A549 (cell line): ENCODE data around the gene EPB41L2. TPM values are rescaled to one million over a fixed set of nuclear protein-coding genes. Genes with fewer than 3 reads are reported as not detected.
"Not testable (repeated sequence)": the region's sequence is repeated elsewhere in the genome, so short reads cannot be mapped to it uniquely, and the experiment has no call there.

Experiments used
- ATAC-seq, 2 experiments: fragments of 200-7000 bp in 1 of 2; fragments of >200 bp in 1 of 2; cut with Nextera tagmentation in 1 of 2; cut with Tn5 transposase in 1 of 2; 3 replicates each; pipeline versions ENCODE4 v1.8.0 to v1.9.1; 2018 to 2020; ENCODE audit warnings: mild to moderate bottlenecking in 1 of 2, moderate library complexity in 1 of 2
- CTCF ChIA-PET: fragments of 300-600 bp; sonication (Branson Sonifier 250); formaldehyde crosslinking; extraction: SDS; loops from one replicate; lab custom pipeline; 2021; ENCODE audit warnings: antibody characterized with exemption, inconsistent platforms; lab: Yijun Ruan, JAX
- POLR2A ChIA-PET: fragments of 350-600 bp; formaldehyde crosslinking; extraction: SDS; loops from one replicate; lab custom pipeline; 2021; ENCODE audit warnings: antibody characterized with exemption, inconsistent platforms; lab: Yijun Ruan, JAX
- DNase-seq, 2 experiments: peaks; one replicate each; pipeline versions ENCODE4 v3.0.0 to v3.0.0-alpha.2; 2011 to 2016; ENCODE audit warnings: low read depth in 1 of 2, low spot score in 1 of 2
- FAIRE-seq: peaks from 2 replicates; lab custom pipeline; 2011; peaks lifted over from hg19 to GRCh38; lab: Jason Lieb, UNC
- H3K27ac ChIP-seq, 2 experiments: fragments of >200 bp; sonication (Bioruptor Twin); formaldehyde crosslinking; 3 replicates each; pipeline ENCODE4 v1.5.1; 2016 to 2017
- H3K4me1 ChIP-seq: fragments of >200 bp; sonication (Bioruptor Twin); formaldehyde crosslinking; 3 replicates; pipeline ENCODE4 v1.6.1; 2016
- H3K4me2 ChIP-seq: fragments of >200 bp; sonication (Bioruptor Twin); formaldehyde crosslinking; 3 replicates; pipeline ENCODE4 v1.6.1; 2016
- H3K4me3 ChIP-seq: fragments of >200 bp; sonication (Bioruptor Twin); formaldehyde crosslinking; 3 replicates; pipeline ENCODE4 v1.5.1; 2016
- H3K9me3 ChIP-seq: fragments of >200 bp; sonication (Bioruptor Twin); formaldehyde crosslinking; 3 replicates; pipeline ENCODE4 v1.6.1; 2016
- BCL3 ChIP-seq: fragments of >200 bp; sonication (Bioruptor Twin); formaldehyde crosslinking; IDR thresholded peaks from 3 replicates; pipeline ENCODE4 v1.6.1; 2016
- CBX8 ChIP-seq: fragments of 200-600 bp; sonication (generic); IDR thresholded peaks from 2 replicates; pipeline ENCODE4 v1.6.1; 2016
- CHD4 ChIP-seq: fragments of 200-600 bp; sonication (generic); IDR thresholded peaks from 2 replicates; pipeline ENCODE4 v1.6.1; 2016; ENCODE audit warnings: antibody characterized with exemption, mild to moderate bottlenecking, borderline replicate concordance
- EHF ChIP-seq: fragments of 250-450 bp; sonication (Bioruptor Pico); IDR thresholded peaks from 2 replicates; pipeline ENCODE4 v1.5.0; 2020; ENCODE audit warnings: mild to moderate bottlenecking
- EHMT2 ChIP-seq: fragments of 200-600 bp; sonication (generic); IDR thresholded peaks from 2 replicates; pipeline ENCODE4 v1.6.1; 2016; ENCODE audit warnings: antibody characterized with exemption, low read depth, mild to moderate bottlenecking, moderate library complexity
- GATA3 ChIP-seq: IDR thresholded peaks from 2 replicates; pipeline ENCODE4 v1.6.1; 2012; ENCODE audit warnings: borderline replicate concordance
- HDAC2 ChIP-seq: fragments of 200-600 bp; sonication (generic); IDR thresholded peaks from 2 replicates; pipeline ENCODE4 v1.6.1; 2016
- HES2 ChIP-seq: fragments of >200 bp; sonication (Bioruptor Twin); formaldehyde crosslinking; IDR thresholded peaks from 2 replicates; pipeline ENCODE4 v1.6.1; 2016
- HEYL ChIP-seq: fragments of 250-450 bp; sonication (Bioruptor Pico); IDR thresholded peaks from 2 replicates; pipeline ENCODE4 v1.8.0; 2021; ENCODE audit warnings: mild to moderate bottlenecking, moderate library complexity
- HOXB13 ChIP-seq: fragments of 250-450 bp; sonication (Bioruptor Pico); IDR thresholded peaks from 2 replicates; pipeline ENCODE4 v1.5.0; 2020; ENCODE audit warnings: low read depth, mild to moderate bottlenecking, moderate library complexity
- HOXB5 ChIP-seq: fragments of 250-450 bp; sonication (Bioruptor Pico); IDR thresholded peaks from 2 replicates; pipeline ENCODE4 v1.5.0; 2020; ENCODE audit warnings: mild to moderate bottlenecking, moderate library complexity
- KDM5A ChIP-seq: fragments of 200-600 bp; sonication (generic); IDR thresholded peaks from 2 replicates; pipeline ENCODE4 v1.6.1; 2016; ENCODE audit warnings: antibody characterized with exemption, mild to moderate bottlenecking
- MAFK ChIP-seq: fragments of 450-650 bp; IDR thresholded peaks from 2 replicates; pipeline ENCODE4 v1.6.1; 2014; ENCODE audit not compliant: partially characterized antibody
- MAX ChIP-seq: IDR thresholded peaks from 2 replicates; pipeline ENCODE4 v1.6.1; 2012
- MAZ ChIP-seq: fragments of 150-350 bp; IDR thresholded peaks from 2 replicates; pipeline ENCODE4 v1.6.1; 2014; ENCODE audit warnings: antibody characterized with exemption, low read depth, low read length, borderline replicate concordance
- NPAS2 ChIP-seq: fragments of 250-450 bp; sonication (Bioruptor Pico); IDR thresholded peaks from 2 replicates; pipeline ENCODE4 v1.8.0; 2022; ENCODE audit warnings: mild to moderate bottlenecking, moderate library complexity, borderline replicate concordance
- POLR2A ChIP-seq: IDR thresholded peaks from 2 replicates; pipeline ENCODE4 v1.6.1; 2012; ENCODE audit warnings: mild to moderate bottlenecking, low read length
- RAD21 ChIP-seq, 2 experiments: fragments of >200 bp in 1 of 2; sonication (Bioruptor Twin) in 1 of 2; formaldehyde crosslinking in 1 of 2; IDR thresholded peaks in 1 of 2; conservative IDR thresholded peaks in 1 of 2; 2 replicates in 1 of 2; 3 replicates in 1 of 2; pipeline ENCODE4 v1.6.1; 2012 to 2018; ENCODE audit warnings: inconsistent platforms in 1 of 2
- REST ChIP-seq: fragments of 200-600 bp; sonication (generic); IDR thresholded peaks from 2 replicates; pipeline ENCODE4 v1.6.1; 2016; ENCODE audit warnings: antibody characterized with exemption, mild to moderate bottlenecking, moderate library complexity
- RNF2 ChIP-seq: fragments of 200-600 bp; sonication (generic); IDR thresholded peaks from 2 replicates; pipeline ENCODE4 v1.6.1; 2016; ENCODE audit warnings: low read depth, mild to moderate bottlenecking, antibody characterized with exemption, moderate library complexity, borderline replicate concordance
- WGBS: methylation state at CpG from one replicate; pipeline ENCODE4 v1.1.6; 2017; ENCODE audit errors: missing lambda C conversion rate; 5-methylcytosine and 5-hydroxymethylcytosine counted together
- polyA plus RNA-seq, 4 experiments: library from polyadenylated mRNA; depleted of rRNA in 3 of 4; stranded (reverse); fragments of >200 nt; fragmentation: RNase III in 1 of 4; extraction: RNeasy Plus Mini Kit Qiagen cat#74134 plus additional on column Dnase treatment in 1 of 4; gene quantifications; 2 replicates in 3 of 4; 3 replicates in 1 of 4; pipeline ENCODE4 v1.2.3, GENCODE V29; 2011 to 2017
- TF ChIP-seq, protein P1 (sequence below): fragments of 450-650 bp; IDR thresholded peaks from 2 replicates; pipeline ENCODE4 v1.6.1; 2014; ENCODE audit warnings: antibody characterized with exemption

EPB41L2 gene
- polyA plus RNA-seq, 2 of the 4 experiments (the other 2 are of a cell fraction) = 42.9 to 50.3 TPM

GRCh38 chr6:130991422-130992137 is 71.5 kb downstream of the EPB41L2 start:
- ChIA-PET CTCF (no interaction called here), POLR2A (no interaction called here)
- DNase-seq = no peak
- H3K9me3 ChIP-seq = no peaks in the 10 kb centered on the region
- H3K4me2 ChIP-seq = no peak overlapping the region
- peaks cover 19% of the 10 kb centered on the region for H3K4me1 ChIP-seq
- no peak overlapping the region for H3K27ac ChIP-seq
- TF ChIP-seq NPAS2 (CRISPR knock-in tag) (no peak), MAFK (no peak), RNF2 (no peak), CHD4 (no peak), REST (no peak), HOXB5 (CRISPR knock-in tag) (no peak)
- TF ChIP-seq, all 56 proteins: peak for 0
- WGBS = 85% methylated on average over 6 of the region's 6 CpGs
- ATAC-seq (no peak), FAIRE-seq (no peak)
- no peak overlapping the region for H3K4me3 ChIP-seq

- H3K27ac ChIP-seq, CTCF ChIA-PET, H3K4me1 ChIP-seq, DNase-seq, H3K9me3 ChIP-seq, ATAC-seq, H3K4me3 ChIP-seq, FAIRE-seq, H3K4me2 ChIP-seq, POLR2A ChIA-PET: not testable (repeated sequence)
- WGBS = 95% methylated on average over 5 of the region's 5 CpGs
Observed at GRCh38 chr6:130987539-130987938, 75.5 kb downstream of the EPB41L2 start.

GRCh38 chr6:130985115-130985514 is 77.9 kb downstream of the EPB41L2 start:
- no peaks in the 10 kb centered on the region for H3K9me3 ChIP-seq
- no peak for FAIRE-seq
- H3K4me3 ChIP-seq = no peak overlapping the region
- no peak overlapping the region for H3K4me2 ChIP-seq
- H3K27ac ChIP-seq = no peak overlapping the region
- no peak for ATAC-seq
- CTCF ChIA-PET = no interaction called here
- WGBS = 91% methylated on average over 8 of the region's 8 CpGs
- H3K4me1 ChIP-seq = no peaks in the 10 kb centered on the region
- POLR2A ChIA-PET = no interaction called here
- TF ChIP-seq HES2 (no peak), KDM5A (no peak), HDAC2 (no peak)
- DNase-seq = no peak

- CTCF ChIA-PET = no interaction called here
- DNase-seq (no peak), ATAC-seq (no peak), FAIRE-seq (no peak)
- H3K4me2 ChIP-seq = no peak overlapping the region
- 89% methylated on average over 6 of the region's 6 CpGs for WGBS
- no peak overlapping the region for H3K4me3 ChIP-seq
- H3K4me1 ChIP-seq = no peaks in the 10 kb centered on the region
- H3K27ac ChIP-seq = no peak overlapping the region
- POLR2A ChIA-PET = no interaction called here
- TF ChIP-seq MAX = no peak
- TF ChIP-seq, protein P1, sequence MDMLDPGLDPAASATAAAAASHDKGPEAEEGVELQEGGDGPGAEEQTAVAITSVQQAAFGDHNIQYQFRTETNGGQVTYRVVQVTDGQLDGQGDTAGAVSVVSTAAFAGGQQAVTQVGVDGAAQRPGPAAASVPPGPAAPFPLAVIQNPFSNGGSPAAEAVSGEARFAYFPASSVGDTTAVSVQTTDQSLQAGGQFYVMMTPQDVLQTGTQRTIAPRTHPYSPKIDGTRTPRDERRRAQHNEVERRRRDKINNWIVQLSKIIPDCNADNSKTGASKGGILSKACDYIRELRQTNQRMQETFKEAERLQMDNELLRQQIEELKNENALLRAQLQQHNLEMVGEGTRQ = no peak
- TF ChIP-seq EHF (CRISPR knock-in tag) = no peak
- TF ChIP-seq EHMT2 = no peak
- TF ChIP-seq BCL3 = no peak
- TF ChIP-seq POLR2A = no peak
- no peak for TF ChIP-seq CHD4
- no peak for TF ChIP-seq RAD21 (conservative IDR thresholded peaks at IDR 0.05 in 1 of 2, IDR thresholded peaks at IDR 0.05 in 1 of 2)
- TF ChIP-seq MAZ = no peak
- TF ChIP-seq HEYL (CRISPR knock-in tag) = no peak
- TF ChIP-seq CBX8 = no peak
- TF ChIP-seq HOXB13 = no peak
- no peak for TF ChIP-seq GATA3
- H3K9me3 ChIP-seq = no peaks in the 10 kb centered on the region
Observed at GRCh38 chr6:130982941-130983456, 80.0 kb downstream of the EPB41L2 start.
